Stimulated activated CD4-positive, alpha-beta T cell treated with anti-CD3 and anti-CD28 coated beads, Interleukin-2, amount 100 ng/mL, for 24 hours (primary cell): Measurements from ENCODE around the gene CHCHD5.
A peak's percentile ranks its signal among the peaks of the same experiment; 100 is the strongest.
"Not testable (repeated sequence)": the region's sequence is repeated elsewhere in the genome, so short reads cannot be mapped to it uniquely, and the experiment has no call there.

Experiments used
- DNase-seq, 2 donors: peaks; one replicate each; pipeline ENCODE4 v3.0.0-alpha.2; 2020

Gene CHCHD5

GRCh38 chr2:112588611-112589045 is 4.2 kb downstream of the CHCHD5 start:
- DNase-seq = no peak

- DNase-seq = no peak
These were observed 7.0 kb downstream of the CHCHD5 start for GRCh38 chr2:112591413-112591812.

- DNase-seq = no peak
These were observed 9.3 kb downstream of the CHCHD5 start for GRCh38 chr2:112593736-112594135.

- DNase-seq = no peak
These were observed 13.3 kb downstream of the CHCHD5 start for GRCh38 chr2:112597537-112598322.

- no peak for DNase-seq
These were observed 16.2 kb downstream of the CHCHD5 start for GRCh38 chr2:112600634-112601033.

GRCh38 chr2:112601754-112602153 is 17.3 kb downstream of the CHCHD5 start:
- no peak for DNase-seq

GRCh38 chr2:112602917-112603316 is 18.5 kb downstream of the CHCHD5 start:
- DNase-seq = no peak

GRCh38 chr2:112603731-112604130 is 19.3 kb downstream of the CHCHD5 start:
- no peak for DNase-seq

GRCh38 chr2:112604952-112605351 is 20.5 kb downstream of the CHCHD5 start:
- DNase-seq = no peak

- DNase-seq = no peak
These were observed 21.5 kb downstream of the CHCHD5 start for GRCh38 chr2:112605926-112606325.

- DNase-seq = no peak
These were observed 22.1 kb downstream of the CHCHD5 start for GRCh38 chr2:112606547-112606946.

GRCh38 chr2:112607680-112608438 is 23.4 kb downstream of the CHCHD5 start:
- DNase-seq = no peak

- DNase-seq = not testable (repeated sequence)
These were observed 24.9 kb downstream of the CHCHD5 start for GRCh38 chr2:112609320-112609719.

- DNase-seq = not testable (repeated sequence)
These were observed 27.9 kb downstream of the CHCHD5 start for GRCh38 chr2:112612283-112612682.

GRCh38 chr2:112614201-112614840 is 29.9 kb downstream of the CHCHD5 start:
- no peak for DNase-seq

- DNase-seq = no peak
These were observed 30.6 kb downstream of the CHCHD5 start for GRCh38 chr2:112615051-112615450.

- DNase-seq = not testable (repeated sequence)
These were observed 31.4 kb downstream of the CHCHD5 start for GRCh38 chr2:112615798-112616197.

- no peak for DNase-seq
These were observed 34.0 kb downstream of the CHCHD5 start for GRCh38 chr2:112618383-112618782.

- no peak for DNase-seq
These were observed 37.5 kb downstream of the CHCHD5 start for GRCh38 chr2:112621790-112622527.

- no peak for DNase-seq
These were observed 38.1 kb downstream of the CHCHD5 start for GRCh38 chr2:112622528-112622849.

- DNase-seq = peak; percentile 69 to 76
These were observed 39.7 kb downstream of the CHCHD5 start for GRCh38 chr2:112623913-112624777.
